ENCODE measurements around the gene NFE2L2.
A peak's percentile ranks its signal among the peaks of the same experiment; 100 is the strongest.
"Not testable (repeated sequence)": the region's sequence is repeated elsewhere in the genome, so short reads cannot be mapped to it uniquely, and the experiment has no call there.

The NFE2L2 gene

DNA sequence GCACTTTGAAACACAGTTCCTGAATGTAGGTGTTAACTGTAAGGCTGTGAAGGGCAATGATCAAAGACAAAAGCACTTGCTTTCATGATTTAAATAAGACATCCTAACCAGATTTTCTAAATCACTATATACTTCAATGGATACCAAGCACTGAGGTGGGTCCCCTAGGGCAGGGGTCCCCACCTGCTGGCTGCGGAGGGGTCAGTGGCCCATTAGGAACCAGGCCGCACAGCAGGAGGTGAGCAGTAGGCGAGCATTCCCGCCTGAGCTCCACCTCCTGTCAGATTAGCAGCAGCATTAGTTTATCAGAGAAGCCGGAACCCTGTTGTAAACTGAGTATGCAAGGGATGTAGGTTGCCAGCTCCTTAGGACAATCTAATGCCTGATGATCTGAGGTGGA lies 7.1 kb downstream of the NFE2L2 start:
- no peak for DNase-seq (ENCODE audit: low read depth in 2 of 2)

DNA sequence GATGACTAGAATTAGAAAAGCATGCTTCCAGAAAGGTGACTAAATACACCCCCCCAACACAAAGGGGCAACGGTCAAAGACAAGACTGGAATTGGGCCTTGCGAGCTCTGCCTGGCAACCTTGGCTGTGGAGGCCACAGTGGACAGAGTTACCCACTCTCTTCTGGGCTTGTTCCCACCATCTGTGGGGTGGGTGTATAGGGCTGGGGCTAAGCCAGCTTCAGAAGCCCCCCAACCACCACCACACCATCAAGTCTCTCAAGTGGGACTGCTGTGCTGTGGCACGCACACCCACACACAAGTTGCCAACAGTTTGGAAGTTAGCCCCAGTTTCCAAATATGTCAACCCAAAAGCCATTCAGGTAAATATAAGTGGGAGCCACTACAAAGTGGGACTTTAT lies 7.8 kb downstream of the NFE2L2 start:
- DNase-seq (ENCODE audit: low read depth in 2 of 2): no peak

DNA sequence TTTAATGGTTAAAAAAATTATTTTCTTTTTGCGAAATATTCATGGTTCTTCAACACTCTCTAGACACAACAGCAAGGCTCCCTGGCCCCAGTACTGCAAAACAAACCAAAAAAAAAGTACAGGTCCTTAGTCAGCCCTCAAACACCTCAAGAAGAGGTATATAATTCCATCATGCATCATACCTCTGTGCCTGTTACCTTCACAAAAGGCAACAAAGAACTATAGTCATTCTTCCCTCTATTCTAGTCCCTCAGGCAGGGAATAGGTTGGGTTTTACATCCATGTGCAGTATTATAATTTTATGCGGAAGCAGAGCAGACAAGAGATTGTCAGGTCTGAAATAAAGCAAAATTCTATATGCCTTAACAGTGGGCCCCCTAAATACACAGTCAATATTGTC lies 8.5 kb downstream of the NFE2L2 start:
- no peak for DNase-seq (ENCODE audit: low read depth in 2 of 2)

DNA sequence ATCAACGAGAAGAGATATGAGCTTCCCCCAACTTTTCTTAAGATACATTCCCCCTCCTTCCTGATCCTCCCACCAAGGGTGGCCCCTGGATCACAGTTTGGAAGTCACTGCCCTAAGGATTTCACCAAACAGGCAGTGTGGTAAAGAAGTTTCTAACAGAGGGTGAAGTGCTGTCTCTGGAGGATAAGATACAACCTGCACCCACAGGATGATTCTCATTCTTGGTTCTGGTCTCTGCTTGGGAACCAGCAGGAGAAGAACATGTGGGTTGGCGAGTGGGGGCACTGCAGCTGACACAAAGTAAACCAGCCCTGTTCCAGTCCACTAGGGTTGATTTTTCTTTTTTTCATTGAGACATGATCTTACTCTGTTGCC lies 9.3 kb downstream of the NFE2L2 start:
- no peak for DNase-seq (ENCODE audit: low read depth in 2 of 2)

- DNase-seq (ENCODE audit: low read depth in 2 of 2): no peak
Measured at GRCh38 chr2:177254433-177255226, 9.9 kb downstream of the NFE2L2 start.

- no peak for DNase-seq (ENCODE audit: low read depth in 2 of 2)
Measured at GRCh38 chr2:177253704-177254103, 10.8 kb downstream of the NFE2L2 start.

DNA sequence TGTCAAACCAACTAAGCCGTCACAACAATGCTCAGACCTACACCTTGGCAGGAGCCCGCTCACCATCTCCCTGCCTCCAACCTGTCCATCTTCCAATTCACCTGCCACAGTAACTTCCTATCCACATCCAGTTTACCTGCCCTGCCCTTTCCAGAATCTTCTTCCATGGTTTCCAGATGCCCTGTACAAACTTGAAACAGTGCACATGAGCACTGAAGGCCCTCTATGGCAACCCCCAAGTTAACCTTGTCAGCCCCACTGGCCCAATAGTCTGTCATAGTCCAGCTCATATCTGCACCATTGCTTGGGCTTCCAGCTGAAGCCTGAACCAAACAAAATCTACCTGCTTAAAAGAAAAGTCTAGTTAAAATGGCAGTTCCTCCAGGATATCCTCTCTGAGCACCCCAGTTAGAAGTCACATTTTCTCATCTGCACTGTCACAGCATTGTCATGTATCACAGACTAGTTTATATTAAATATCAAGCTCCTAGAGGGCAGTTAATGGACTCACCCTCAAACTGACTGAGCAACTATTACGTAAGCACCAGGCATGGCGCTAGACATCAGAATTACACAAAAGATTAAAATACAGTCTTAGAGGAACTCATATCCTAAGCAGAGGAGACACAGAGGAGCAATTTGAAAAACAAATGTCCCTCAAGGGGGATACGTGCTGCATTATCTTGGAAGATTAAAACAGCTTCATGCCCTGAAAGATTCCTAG lies 11.6 kb downstream of the NFE2L2 start:
- no peak for DNase-seq (ENCODE audit: low read depth in 2 of 2)

DNA sequence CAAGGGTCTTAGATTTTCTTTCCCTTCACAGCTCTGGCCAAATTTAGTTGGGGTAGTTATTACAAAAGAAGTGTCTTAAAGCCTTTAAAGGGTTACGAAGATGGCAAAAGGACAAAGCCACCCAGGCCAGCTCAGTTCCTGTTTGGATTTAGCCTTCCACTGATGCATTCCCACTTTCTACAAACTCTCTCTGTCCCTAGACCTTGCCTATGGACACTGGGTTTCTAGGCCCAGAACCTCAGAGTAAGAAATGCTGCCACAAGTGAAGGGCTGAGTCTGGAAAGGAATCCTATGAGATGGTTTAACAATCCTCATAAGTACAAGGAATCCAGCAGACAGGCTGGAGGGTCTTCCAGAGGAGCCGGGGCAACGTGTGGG lies 13.4 kb downstream of the NFE2L2 start:
- no peak for DNase-seq (ENCODE audit: low read depth in 2 of 2)

- DNase-seq (ENCODE audit: low read depth in 2 of 2): no peak
Measured at GRCh38 chr2:177250461-177250860, 14.1 kb downstream of the NFE2L2 start.

DNA sequence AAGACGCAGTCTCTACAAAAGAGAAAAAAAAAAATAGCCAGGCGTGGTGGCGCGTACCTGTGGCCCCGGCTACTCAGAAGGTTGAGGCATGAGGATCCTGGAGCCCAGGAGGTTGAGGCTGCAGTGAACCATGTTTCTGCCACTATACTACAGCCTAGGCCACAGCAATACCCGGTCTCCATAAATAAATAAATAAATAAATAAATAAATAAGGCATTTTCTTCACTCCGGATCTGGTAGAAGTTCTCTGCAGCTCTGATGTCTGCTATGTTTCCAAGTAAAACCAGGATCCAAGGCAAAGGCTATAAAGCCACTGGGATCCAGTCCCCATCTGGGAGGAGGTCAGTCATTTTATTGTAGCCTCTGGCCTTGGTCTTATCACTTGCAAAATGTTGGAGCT lies 15.5 kb downstream of the NFE2L2 start:
- DNase-seq (ENCODE audit: low read depth in 2 of 2): no peak

DNA sequence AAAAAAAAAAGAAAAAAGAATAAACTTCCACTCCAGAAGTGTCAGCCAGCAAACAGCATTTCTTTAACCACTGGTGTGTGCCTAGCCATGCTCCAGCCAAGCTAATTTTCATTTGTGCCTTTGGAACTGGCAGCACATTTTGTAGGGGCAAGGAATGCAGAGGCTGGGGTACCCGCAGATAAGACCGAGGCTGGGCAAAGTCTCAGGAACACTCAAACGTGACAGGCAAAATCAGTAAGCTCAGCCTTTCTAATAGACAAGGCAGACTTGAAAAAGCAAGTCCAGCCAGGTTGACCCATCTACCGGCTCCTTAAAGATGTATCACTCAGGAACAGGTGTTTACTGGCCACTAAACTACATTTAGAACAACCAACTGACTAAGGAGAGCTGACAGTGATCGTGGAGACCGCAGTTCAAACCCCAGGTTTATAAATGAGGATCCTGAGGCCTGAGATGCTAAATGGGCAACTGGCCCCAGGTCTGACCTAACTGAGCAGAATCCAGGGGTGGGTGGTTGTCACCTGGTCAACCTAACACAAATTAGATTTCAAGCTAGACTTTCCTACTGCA lies 16.7 kb downstream of the NFE2L2 start:
- no peak for DNase-seq (ENCODE audit: low read depth in 2 of 2)

DNA sequence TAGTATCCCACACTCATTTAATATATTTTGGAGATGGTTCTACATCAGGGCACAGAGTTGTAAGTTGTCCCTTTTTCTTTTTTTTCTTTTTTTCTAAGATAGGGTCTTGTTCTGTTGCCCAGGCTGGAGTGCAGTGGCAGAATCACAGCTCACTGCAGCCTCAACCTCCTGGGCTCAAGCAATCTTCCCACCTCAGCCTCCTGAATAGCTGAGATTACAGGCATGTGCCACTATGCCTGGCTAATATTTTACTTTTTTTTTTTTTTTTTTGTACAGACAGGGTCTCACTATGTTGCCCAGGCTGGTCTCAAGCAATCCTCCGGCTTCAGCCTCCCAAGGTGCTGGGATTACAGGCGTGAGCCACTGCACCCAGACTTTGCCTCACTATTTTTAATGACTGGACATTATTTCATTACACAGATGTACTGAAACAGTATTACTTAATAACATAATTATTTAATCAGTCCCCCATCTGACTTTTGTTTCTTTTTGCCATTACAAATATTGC lies 17.9 kb downstream of the NFE2L2 start:
- not testable (repeated sequence) for DNase-seq (ENCODE audit: low read depth in 2 of 2)

GRCh38 chr2:177246000-177246399 lies 18.5 kb downstream of the NFE2L2 start:
- no peak for DNase-seq (ENCODE audit: low read depth in 2 of 2)

DNA sequence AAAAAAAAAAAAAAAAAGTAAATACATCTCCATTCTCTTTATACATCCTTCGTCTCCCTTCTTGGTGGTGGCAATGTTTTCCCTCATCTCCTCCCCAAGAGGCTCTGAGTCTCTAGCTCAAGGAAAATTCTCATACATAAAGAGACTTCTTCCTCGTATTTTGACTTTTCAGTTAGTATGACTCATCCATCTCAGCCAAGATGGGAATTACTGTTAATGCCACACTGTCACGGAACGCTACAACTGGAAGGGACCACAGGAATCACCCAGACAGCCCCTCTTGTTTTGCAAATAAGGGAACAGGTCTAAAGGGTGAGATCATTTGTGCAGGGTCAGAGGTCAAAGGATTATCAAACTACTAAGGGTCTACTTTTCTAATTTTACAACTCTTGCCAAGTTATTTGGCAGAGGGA lies 19.5 kb downstream of the NFE2L2 start:
- peak; percentile 56 to 65 for DNase-seq (ENCODE audit: low read depth in 2 of 2)

GRCh38 chr2:177244244-177244771 lies 20.2 kb downstream of the NFE2L2 start:
- DNase-seq (ENCODE audit: low read depth in 2 of 2): no peak

GRCh38 chr2:177243476-177243875 lies 21.1 kb downstream of the NFE2L2 start:
- no peak for DNase-seq (ENCODE audit: low read depth in 2 of 2)

DNA sequence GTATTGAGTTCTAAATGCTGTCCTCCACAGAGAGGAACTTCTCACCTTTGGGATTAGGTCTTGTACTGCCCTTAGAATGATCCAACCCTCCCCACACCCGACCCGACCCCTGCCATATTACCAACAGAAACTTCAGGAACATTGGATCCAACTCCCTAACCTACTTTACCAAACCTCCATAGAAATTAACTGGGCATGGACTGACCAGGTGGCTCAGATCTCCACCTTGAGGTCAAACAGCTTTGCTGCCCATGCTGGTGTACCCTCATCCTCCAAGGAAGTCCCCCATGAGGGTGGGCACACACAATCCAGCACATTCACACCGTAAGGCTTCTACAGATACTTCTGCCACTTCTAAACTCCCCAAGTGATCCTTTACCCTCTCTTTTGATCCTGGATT lies 21.5 kb downstream of the NFE2L2 start:
- DNase-seq (ENCODE audit: low read depth in 2 of 2): no peak

- peak; percentile 93 to 94 for DNase-seq (ENCODE audit: low read depth in 2 of 2)
Measured at GRCh38 chr2:177242121-177242987, 22.2 kb downstream of the NFE2L2 start.

DNA sequence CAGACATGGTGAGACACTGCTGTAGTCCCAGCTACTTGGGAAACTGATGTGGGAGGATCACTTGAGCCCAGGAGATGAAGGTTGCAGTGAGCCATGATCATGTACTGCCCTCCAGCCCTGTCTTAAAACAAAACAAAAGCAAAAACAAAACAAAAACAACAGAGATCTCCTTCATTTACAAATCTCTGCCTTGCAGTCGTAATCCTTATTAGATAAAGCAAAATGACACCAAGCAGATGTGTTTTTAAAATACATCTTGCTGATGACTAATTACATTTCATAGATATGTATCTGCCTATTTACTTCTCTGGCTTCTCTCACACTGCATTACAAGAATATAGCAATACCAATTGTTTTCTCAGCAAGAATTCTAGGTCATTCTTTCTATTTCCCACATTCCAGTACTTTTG lies 22.8 kb downstream of the NFE2L2 start:
- peak; percentile 10 to 20 for DNase-seq (ENCODE audit: low read depth in 2 of 2)

- no peak for DNase-seq (ENCODE audit: low read depth in 2 of 2)
Measured at GRCh38 chr2:177239932-177240630, 24.4 kb downstream of the NFE2L2 start.

DNA sequence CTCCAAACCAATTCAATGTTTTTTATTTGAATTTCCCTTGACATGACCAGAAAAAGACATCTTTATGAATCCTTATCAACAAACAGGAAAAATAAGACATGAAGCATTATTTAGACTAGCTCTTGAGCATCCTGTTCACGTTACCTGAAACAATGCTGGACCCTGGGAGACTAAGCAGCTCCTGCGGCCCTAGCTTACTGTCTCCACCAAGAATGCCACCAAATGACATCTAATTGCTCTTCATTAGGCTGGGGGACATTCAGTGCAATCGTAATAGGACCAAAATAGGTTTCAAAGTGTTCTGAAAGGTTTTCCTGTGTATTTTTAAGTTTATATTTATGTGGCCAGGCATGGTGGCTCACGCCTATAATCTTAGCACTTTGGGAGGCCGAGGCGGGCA lies 25.5 kb downstream of the NFE2L2 start:
- DNase-seq (ENCODE audit: low read depth in 2 of 2): no peak

Data from fibroblast of skin of left quadriceps (primary cell).